LHCN-M2 (cell line): ENCODE measurements around the gene CCDC92. TPM values are rescaled to one million over a fixed set of nuclear protein-coding genes. Genes with fewer than 3 reads are reported as not detected.
"Not testable (repeated sequence)": the region's sequence is repeated elsewhere in the genome, so short reads cannot be mapped to it uniquely, and the experiment has no call there.

ENCODE experiments used
- DNase-seq: peaks from one replicate; pipeline ENCODE4 v3.0.0-alpha.2; 2012; ENCODE audit warnings: low read depth
- total RNA-seq: library from RNA; depleted of rRNA; stranded (reverse); fragments of >200 nt; gene quantifications from 2 replicates; pipeline ENCODE4 v1.2.3, GENCODE V29; 2014

Gene CCDC92
- total RNA-seq, 1 experiment from 2014 or later = 16.4 TPM

GRCh38 chr12:123936956-123937706, 35.5 kb downstream of the CCDC92 start:
- DNase-seq = no peak

GRCh38 chr12:123936471-123936870, 36.2 kb downstream of the CCDC92 start:
- no peak for DNase-seq

GRCh38 chr12:123935956-123936355, 36.7 kb downstream of the CCDC92 start:
- DNase-seq = no peak

GRCh38 chr12:123934829-123935228, 37.8 kb downstream of the CCDC92 start:
- DNase-seq = peak; percentile 70

- DNase-seq = no peak
These were observed 38.5 kb downstream of the CCDC92 start for GRCh38 chr12:123934016-123934620.

- no peak for DNase-seq
These were observed 39.4 kb downstream of the CCDC92 start for GRCh38 chr12:123933214-123933613.

GRCh38 chr12:123931686-123932321, 40.8 kb downstream of the CCDC92 start:
- DNase-seq = no peak

- DNase-seq = peak; percentile 31
These were observed 42.6 kb downstream of the CCDC92 start for GRCh38 chr12:123929946-123930583.

GRCh38 chr12:123928897-123929296, 43.7 kb downstream of the CCDC92 start:
- DNase-seq = no peak

GRCh38 chr12:123928274-123928865, 44.3 kb downstream of the CCDC92 start:
- no peak for DNase-seq

- DNase-seq = no peak
These were observed 48.1 kb downstream of the CCDC92 start for GRCh38 chr12:123924539-123924938.

GRCh38 chr12:123923927-123924326, 48.7 kb downstream of the CCDC92 start:
- no peak for DNase-seq

- no peak for DNase-seq
These were observed 49.6 kb downstream of the CCDC92 start for GRCh38 chr12:123923038-123923437.

- DNase-seq = no peak
These were observed 52.7 kb downstream of the CCDC92 start for GRCh38 chr12:123919980-123920360.

- no peak for DNase-seq
These were observed 55.2 kb downstream of the CCDC92 start for GRCh38 chr12:123917337-123917850.

GRCh38 chr12:123916729-123917128, 55.9 kb downstream of the CCDC92 start:
- DNase-seq = no peak

- no peak for DNase-seq
These were observed 57.8 kb downstream of the CCDC92 start for GRCh38 chr12:123914726-123915333.

- DNase-seq = no peak
These were observed 59.9 kb downstream of the CCDC92 start for GRCh38 chr12:123912415-123913380.

GRCh38 chr12:123911672-123912409, 60.8 kb downstream of the CCDC92 start:
- DNase-seq = not testable (repeated sequence)
